HL-60 (cell line): ENCODE results near the gene PNLIPRP3.

Experiments used
- GABPA ChIP-seq: IDR thresholded peaks from 2 replicates; pipeline ENCODE4 v1.6.1; 2012; ENCODE audit warnings: low read depth
- POLR2AphosphoS5 ChIP-seq: IDR thresholded peaks from 2 replicates; pipeline ENCODE4 v1.6.1; 2012; ENCODE audit warnings: low read depth
- SPI1 ChIP-seq: IDR thresholded peaks from 2 replicates; pipeline ENCODE4 v1.6.1; 2012; ENCODE audit warnings: low read depth, mild to moderate bottlenecking, borderline replicate concordance
- TF ChIP-seq, protein P1 (sequence below): IDR thresholded peaks from one replicate; pipeline ENCODE4 v1.5.1; 2011; ENCODE audit warnings: low read length, control low read depth, inconsistent platforms; ENCODE audit not compliant: insufficient read depth
- TF ChIP-seq, protein P2 (sequence below): IDR thresholded peaks from 2 replicates; pipeline ENCODE4 v1.6.1; 2012; ENCODE audit warnings: low read depth; ENCODE audit not compliant: insufficient replicate concordance

DNA sequence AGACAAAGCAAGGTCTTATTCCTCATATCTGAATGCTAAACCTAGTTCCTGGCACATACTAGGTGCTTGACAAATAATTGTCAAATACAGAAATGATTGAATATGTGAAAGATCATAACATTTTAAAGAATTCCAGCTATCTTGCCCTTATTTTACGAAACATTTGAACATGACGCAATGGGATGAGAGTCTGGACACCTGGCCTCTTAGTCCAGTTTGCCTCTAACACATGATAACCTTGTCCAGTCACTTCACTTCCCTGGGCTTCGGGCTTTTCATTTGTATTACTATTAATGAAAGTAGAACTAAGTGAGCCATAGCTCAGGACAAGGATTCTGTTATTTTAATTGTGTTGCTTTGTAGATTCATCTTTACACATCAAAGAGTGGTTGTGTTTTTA is 32.6 kb downstream of the PNLIPRP3 start:
- TF ChIP-seq, protein P1, sequence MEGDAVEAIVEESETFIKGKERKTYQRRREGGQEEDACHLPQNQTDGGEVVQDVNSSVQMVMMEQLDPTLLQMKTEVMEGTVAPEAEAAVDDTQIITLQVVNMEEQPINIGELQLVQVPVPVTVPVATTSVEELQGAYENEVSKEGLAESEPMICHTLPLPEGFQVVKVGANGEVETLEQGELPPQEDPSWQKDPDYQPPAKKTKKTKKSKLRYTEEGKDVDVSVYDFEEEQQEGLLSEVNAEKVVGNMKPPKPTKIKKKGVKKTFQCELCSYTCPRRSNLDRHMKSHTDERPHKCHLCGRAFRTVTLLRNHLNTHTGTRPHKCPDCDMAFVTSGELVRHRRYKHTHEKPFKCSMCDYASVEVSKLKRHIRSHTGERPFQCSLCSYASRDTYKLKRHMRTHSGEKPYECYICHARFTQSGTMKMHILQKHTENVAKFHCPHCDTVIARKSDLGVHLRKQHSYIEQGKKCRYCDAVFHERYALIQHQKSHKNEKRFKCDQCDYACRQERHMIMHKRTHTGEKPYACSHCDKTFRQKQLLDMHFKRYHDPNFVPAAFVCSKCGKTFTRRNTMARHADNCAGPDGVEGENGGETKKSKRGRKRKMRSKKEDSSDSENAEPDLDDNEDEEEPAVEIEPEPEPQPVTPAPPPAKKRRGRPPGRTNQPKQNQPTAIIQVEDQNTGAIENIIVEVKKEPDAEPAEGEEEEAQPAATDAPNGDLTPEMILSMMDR = no peak
- TF ChIP-seq POLR2AphosphoS5 (no peak), SPI1 (no peak), GABPA (no peak)
- TF ChIP-seq, protein P2, sequence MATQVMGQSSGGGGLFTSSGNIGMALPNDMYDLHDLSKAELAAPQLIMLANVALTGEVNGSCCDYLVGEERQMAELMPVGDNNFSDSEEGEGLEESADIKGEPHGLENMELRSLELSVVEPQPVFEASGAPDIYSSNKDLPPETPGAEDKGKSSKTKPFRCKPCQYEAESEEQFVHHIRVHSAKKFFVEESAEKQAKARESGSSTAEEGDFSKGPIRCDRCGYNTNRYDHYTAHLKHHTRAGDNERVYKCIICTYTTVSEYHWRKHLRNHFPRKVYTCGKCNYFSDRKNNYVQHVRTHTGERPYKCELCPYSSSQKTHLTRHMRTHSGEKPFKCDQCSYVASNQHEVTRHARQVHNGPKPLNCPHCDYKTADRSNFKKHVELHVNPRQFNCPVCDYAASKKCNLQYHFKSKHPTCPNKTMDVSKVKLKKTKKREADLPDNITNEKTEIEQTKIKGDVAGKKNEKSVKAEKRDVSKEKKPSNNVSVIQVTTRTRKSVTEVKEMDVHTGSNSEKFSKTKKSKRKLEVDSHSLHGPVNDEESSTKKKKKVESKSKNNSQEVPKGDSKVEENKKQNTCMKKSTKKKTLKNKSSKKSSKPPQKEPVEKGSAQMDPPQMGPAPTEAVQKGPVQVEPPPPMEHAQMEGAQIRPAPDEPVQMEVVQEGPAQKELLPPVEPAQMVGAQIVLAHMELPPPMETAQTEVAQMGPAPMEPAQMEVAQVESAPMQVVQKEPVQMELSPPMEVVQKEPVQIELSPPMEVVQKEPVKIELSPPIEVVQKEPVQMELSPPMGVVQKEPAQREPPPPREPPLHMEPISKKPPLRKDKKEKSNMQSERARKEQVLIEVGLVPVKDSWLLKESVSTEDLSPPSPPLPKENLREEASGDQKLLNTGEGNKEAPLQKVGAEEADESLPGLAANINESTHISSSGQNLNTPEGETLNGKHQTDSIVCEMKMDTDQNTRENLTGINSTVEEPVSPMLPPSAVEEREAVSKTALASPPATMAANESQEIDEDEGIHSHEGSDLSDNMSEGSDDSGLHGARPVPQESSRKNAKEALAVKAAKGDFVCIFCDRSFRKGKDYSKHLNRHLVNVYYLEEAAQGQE = no peak
